GM23338 (cell line): ENCODE measurements around the gene OLFM1. TPM values are rescaled to one million over a fixed set of nuclear protein-coding genes. Genes with fewer than 3 reads are reported as not detected.

Source experiments
- ATAC-seq: fragments of 200-7000 bp; cut with Tn5 transposase; 3 replicates; pipeline ENCODE4 v1.9.1; 2020
- DNase-seq: peaks from one replicate; pipeline ENCODE4 v3.0.0-alpha.2; 2015; ENCODE audit warnings: low spot score
- H2AFZ ChIP-seq: fragments of 200-600 bp; sonication (generic); 2 replicates; pipeline ENCODE4 v1.8.0; 2016; ENCODE audit warnings: antibody characterized with exemption, mild to moderate bottlenecking, moderate library complexity
- H3F3A ChIP-seq: fragments of 200-600 bp; sonication (generic); replicated peaks from 2 replicates; pipeline ENCODE4 v1.8.0; 2017; ENCODE audit warnings: antibody characterized with exemption, mixed run types, low read depth
- H3K27ac ChIP-seq: fragments of 200-600 bp; sonication (generic); 2 replicates; pipeline ENCODE4 v1.6.1; 2016; ENCODE audit warnings: low read depth
- H3K27me3 ChIP-seq: fragments of 200-600 bp; sonication (generic); 2 replicates; pipeline ENCODE4 v1.8.0; 2016; ENCODE audit warnings: mild to moderate bottlenecking, mixed run types, moderate library complexity; ENCODE audit not compliant: insufficient read depth
- H3K36me3 ChIP-seq: fragments of 200-600 bp; sonication (generic); 2 replicates; pipeline ENCODE4 v1.8.0; 2016; ENCODE audit warnings: mild to moderate bottlenecking; ENCODE audit not compliant: insufficient read depth
- H3K4me1 ChIP-seq: fragments of 200-600 bp; sonication (generic); 2 replicates; pipeline ENCODE4 v1.8.0; 2016; ENCODE audit warnings: mild to moderate bottlenecking, moderate library complexity; ENCODE audit not compliant: insufficient read depth
- H3K4me2 ChIP-seq: fragments of 200-600 bp; sonication (generic); 2 replicates; pipeline ENCODE4 v1.7.1; 2017; ENCODE audit warnings: mixed run types
- H3K4me3 ChIP-seq: fragments of 200-600 bp; sonication (generic); 2 replicates; pipeline ENCODE4 v1.6.1; 2016; ENCODE audit warnings: mixed run types
- H3K79me2 ChIP-seq: fragments of 200-600 bp; sonication (generic); replicated peaks from 2 replicates; pipeline ENCODE4 v1.8.0; 2017; ENCODE audit warnings: mild to moderate bottlenecking; ENCODE audit not compliant: insufficient read depth
- H3K9me2 ChIP-seq: fragments of 200-600 bp; sonication (generic); 2 replicates; pipeline ENCODE4 v1.8.0; 2017; ENCODE audit not compliant: insufficient read depth
- H4K20me1 ChIP-seq: fragments of 200-600 bp; sonication (generic); replicated peaks from 2 replicates; pipeline ENCODE4 v1.8.0; 2017; ENCODE audit warnings: mild to moderate bottlenecking; ENCODE audit not compliant: insufficient read depth
- H3K27ac Mint-ChIP-seq: 2 replicates; pipeline ENCODE4 v1.8.0; 2020; ENCODE audit warnings: inconsistent platforms, mild to moderate bottlenecking, moderate library complexity, mixed read lengths
- H3K27me3 Mint-ChIP-seq: 3 replicates; pipeline ENCODE4 v1.8.0; 2022; ENCODE audit warnings: low read depth, mild to moderate bottlenecking, moderate library complexity, mixed read lengths, inconsistent platforms; ENCODE audit not compliant: insufficient read depth, poor library complexity
- H3K36me3 Mint-ChIP-seq: 3 replicates; pipeline ENCODE4 v1.8.0; 2021; ENCODE audit warnings: low read depth, mild to moderate bottlenecking, inconsistent platforms, moderate library complexity, mixed read lengths
- H3K4me1 Mint-ChIP-seq: 3 replicates; pipeline ENCODE4 v1.8.0; 2020; ENCODE audit warnings: mild to moderate bottlenecking, inconsistent platforms, mixed read lengths
- H3K4me3 Mint-ChIP-seq: 3 replicates; pipeline ENCODE4 v1.8.0; 2021; ENCODE audit warnings: moderate library complexity, mild to moderate bottlenecking, inconsistent platforms, mixed read lengths
- H3K9me3 Mint-ChIP-seq: 3 replicates; pipeline ENCODE4 v1.8.0; 2020; ENCODE audit warnings: moderate library complexity, mild to moderate bottlenecking, inconsistent platforms, mixed read lengths
- CREB1 ChIP-seq: fragments of 250-450 bp; sonication (Bioruptor Pico); IDR thresholded peaks from 2 replicates; pipeline ENCODE4 v1.5.0; 2020; ENCODE audit warnings: low read depth, mild to moderate bottlenecking, moderate library complexity
- EZH2 ChIP-seq: fragments of 200-600 bp; sonication (generic); IDR thresholded peaks from one replicate; pipeline ENCODE4 v1.8.0; 2017; ENCODE audit warnings: antibody characterized with exemption, mild to moderate bottlenecking, low read depth; ENCODE audit not compliant: unreplicated experiment
- EZH2phosphoT487 ChIP-seq: fragments of 200-600 bp; sonication (generic); IDR thresholded peaks from one replicate; pipeline ENCODE4 v1.8.1; 2018; ENCODE audit warnings: antibody characterized with exemption; ENCODE audit not compliant: unreplicated experiment
- JUNB ChIP-seq: IDR thresholded peaks from one replicate; pipeline ENCODE4 v1.6.1; 2016; ENCODE audit warnings: antibody characterized with exemption; ENCODE audit not compliant: unreplicated experiment
- NANOG ChIP-seq: IDR thresholded peaks from 2 replicates; pipeline ENCODE4 v1.6.1; 2016; ENCODE audit warnings: antibody characterized with exemption, borderline replicate concordance
- POLR2AphosphoS5 ChIP-seq: IDR thresholded peaks from 2 replicates; pipeline ENCODE4 v1.6.1; 2016; ENCODE audit warnings: antibody characterized with exemption, low read depth
- STAT1 ChIP-seq: IDR thresholded peaks from one replicate; pipeline ENCODE4 v1.6.1; 2016; ENCODE audit warnings: antibody characterized with exemption; ENCODE audit not compliant: unreplicated experiment
- ZNF114 ChIP-seq: fragments of 250-450 bp; sonication (Bioruptor Pico); IDR thresholded peaks from 2 replicates; pipeline ENCODE4 v1.5.0; 2020; ENCODE audit warnings: mild to moderate bottlenecking, moderate library complexity
- ZNF331 ChIP-seq: fragments of 250-450 bp; sonication (Bioruptor Pico); IDR thresholded peaks from 2 replicates; pipeline ENCODE4 v1.5.0; 2020; ENCODE audit warnings: low read depth, mild to moderate bottlenecking, moderate library complexity
- polyA plus RNA-seq: library from polyadenylated mRNA; unstranded; fragments of >200 nt; fragmentation: Nextera tagmentation; extraction: Ambion mirVana; gene quantifications from 2 replicates; pipeline ENCODE4 v1.2.1, GENCODE V29; 2016
- total RNA-seq: library from RNA; depleted of rRNA; stranded (reverse); fragments of >200 nt; shearing (Covaris generic); gene quantifications from 2 replicates; pipeline ENCODE4 v1.2.3, GENCODE V29; 2014
- TF ChIP-seq, protein P1 (sequence below), 2 experiments: fragments of 200-600 bp in 1 of 2; sonication (generic) in 1 of 2; conservative IDR thresholded peaks; 2 replicates each; pipeline versions ENCODE4 v1.5.1 to v1.6.1; 2016 to 2017; ENCODE audit warnings: antibody characterized with exemption in 2 of 2, low read depth in 2 of 2, mild to moderate bottlenecking in 2 of 2, moderate library complexity in 1 of 2
- TF ChIP-seq, protein P2 (sequence below): IDR thresholded peaks from 2 replicates; pipeline ENCODE4 v1.6.1; 2016; ENCODE audit warnings: antibody characterized with exemption
- TF ChIP-seq, protein P3 (sequence below): fragments of 250-450 bp; sonication (Bioruptor Pico); IDR thresholded peaks from 2 replicates; pipeline ENCODE4 v1.5.0; 2020; ENCODE audit warnings: mild to moderate bottlenecking, moderate library complexity
- TF ChIP-seq, protein P4 (sequence below): IDR thresholded peaks from one replicate; pipeline ENCODE4 v1.6.1; 2018; ENCODE audit warnings: antibody characterized with exemption; ENCODE audit not compliant: unreplicated experiment

OLFM1 gene
- total and polyA plus RNA-seq, 2 experiments from 2014 or later, result 20.6 to 40.1 TPM

DNA sequence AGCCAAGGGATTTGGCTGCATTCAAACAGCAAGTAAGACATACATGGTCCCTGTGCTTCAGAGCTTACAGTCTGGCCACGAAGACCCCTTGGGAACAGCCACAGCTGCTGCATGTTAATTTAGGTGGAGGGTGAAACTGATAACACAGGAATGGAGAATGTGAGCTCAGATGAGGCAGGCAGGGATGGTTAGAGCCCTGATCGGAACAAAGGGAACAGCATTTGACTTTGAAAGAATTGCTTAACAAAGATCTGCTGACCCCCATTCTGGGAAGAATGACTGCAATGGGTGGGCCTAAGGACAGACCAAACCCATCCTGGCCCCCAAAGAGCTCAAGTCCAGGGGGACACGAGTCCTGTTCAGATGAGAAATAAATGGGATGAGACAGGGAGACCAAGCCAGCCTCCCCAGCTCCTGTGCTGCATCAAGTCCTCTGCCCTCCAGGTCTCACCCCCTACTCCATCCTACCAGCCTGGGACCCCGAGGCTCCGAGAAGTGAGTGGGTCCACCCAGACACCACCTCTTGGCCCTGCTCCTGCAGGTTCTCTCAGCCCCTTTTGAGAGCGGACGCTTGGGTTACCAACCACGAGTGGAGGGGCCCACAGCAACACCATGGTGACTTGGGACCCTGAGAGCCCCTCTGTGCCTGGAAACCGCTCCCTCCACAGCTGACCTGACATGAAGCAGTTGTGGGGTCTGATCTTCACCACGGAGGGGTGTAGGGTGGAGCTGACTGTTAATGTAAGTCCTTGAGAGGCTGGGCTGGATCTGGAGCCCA lies 50.8 kb downstream of the OLFM1 start:
- Mint-ChIP-seq H3K4me3 (no peak overlapping the region), H3K9me3 (peaks cover 19% of the 10 kb centered on the region), H3K27ac (no peak overlapping the region; the same call in 1 of the 2 replicates), H3K36me3 (peaks cover 13% of the 10 kb centered on the region; the same call in 2 of the 3 replicates), H3K4me1 (peaks cover 10% of the 10 kb centered on the region), H3K27me3 (peaks cover 7% of the 10 kb centered on the region)
- Histone ChIP-seq H3K36me3 (no peaks in the 10 kb centered on the region), H3K9me2 (0 out of 2 replicates have a peak, but pooled peaks cover 2% of the 10 kb centered on the region), H3K27me3 (no peaks in the 10 kb centered on the region), H3K4me3 (no peak overlapping the region), H2AFZ (no peak overlapping the region), H3K4me2 (no peak overlapping the region), H3K79me2 (no peaks in the 10 kb centered on the region), H3F3A (no peaks in the 10 kb centered on the region), H3K4me1 (no peaks in the 10 kb centered on the region), H4K20me1 (no peaks in the 10 kb centered on the region), H3K27ac (no peak overlapping the region)
- TF ChIP-seq, protein P1, sequence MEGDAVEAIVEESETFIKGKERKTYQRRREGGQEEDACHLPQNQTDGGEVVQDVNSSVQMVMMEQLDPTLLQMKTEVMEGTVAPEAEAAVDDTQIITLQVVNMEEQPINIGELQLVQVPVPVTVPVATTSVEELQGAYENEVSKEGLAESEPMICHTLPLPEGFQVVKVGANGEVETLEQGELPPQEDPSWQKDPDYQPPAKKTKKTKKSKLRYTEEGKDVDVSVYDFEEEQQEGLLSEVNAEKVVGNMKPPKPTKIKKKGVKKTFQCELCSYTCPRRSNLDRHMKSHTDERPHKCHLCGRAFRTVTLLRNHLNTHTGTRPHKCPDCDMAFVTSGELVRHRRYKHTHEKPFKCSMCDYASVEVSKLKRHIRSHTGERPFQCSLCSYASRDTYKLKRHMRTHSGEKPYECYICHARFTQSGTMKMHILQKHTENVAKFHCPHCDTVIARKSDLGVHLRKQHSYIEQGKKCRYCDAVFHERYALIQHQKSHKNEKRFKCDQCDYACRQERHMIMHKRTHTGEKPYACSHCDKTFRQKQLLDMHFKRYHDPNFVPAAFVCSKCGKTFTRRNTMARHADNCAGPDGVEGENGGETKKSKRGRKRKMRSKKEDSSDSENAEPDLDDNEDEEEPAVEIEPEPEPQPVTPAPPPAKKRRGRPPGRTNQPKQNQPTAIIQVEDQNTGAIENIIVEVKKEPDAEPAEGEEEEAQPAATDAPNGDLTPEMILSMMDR (conservative IDR thresholded peaks at IDR 0.05; ENCODE audit: low read depth in 2 of 2), result no peak
- TF ChIP-seq, protein P2, sequence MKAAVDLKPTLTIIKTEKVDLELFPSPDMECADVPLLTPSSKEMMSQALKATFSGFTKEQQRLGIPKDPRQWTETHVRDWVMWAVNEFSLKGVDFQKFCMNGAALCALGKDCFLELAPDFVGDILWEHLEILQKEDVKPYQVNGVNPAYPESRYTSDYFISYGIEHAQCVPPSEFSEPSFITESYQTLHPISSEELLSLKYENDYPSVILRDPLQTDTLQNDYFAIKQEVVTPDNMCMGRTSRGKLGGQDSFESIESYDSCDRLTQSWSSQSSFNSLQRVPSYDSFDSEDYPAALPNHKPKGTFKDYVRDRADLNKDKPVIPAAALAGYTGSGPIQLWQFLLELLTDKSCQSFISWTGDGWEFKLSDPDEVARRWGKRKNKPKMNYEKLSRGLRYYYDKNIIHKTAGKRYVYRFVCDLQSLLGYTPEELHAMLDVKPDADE, result no peak
- TF ChIP-seq POLR2AphosphoS5 (no peak), STAT1 (no peak), NANOG (no peak), EZH2 (no peak), EZH2phosphoT487 (no peak), JUNB (no peak), ZNF331 (no peak), CREB1 (CRISPR knock-in tag) (no peak), ZNF114 (CRISPR knock-in tag) (no peak)
- TF ChIP-seq, protein P3, sequence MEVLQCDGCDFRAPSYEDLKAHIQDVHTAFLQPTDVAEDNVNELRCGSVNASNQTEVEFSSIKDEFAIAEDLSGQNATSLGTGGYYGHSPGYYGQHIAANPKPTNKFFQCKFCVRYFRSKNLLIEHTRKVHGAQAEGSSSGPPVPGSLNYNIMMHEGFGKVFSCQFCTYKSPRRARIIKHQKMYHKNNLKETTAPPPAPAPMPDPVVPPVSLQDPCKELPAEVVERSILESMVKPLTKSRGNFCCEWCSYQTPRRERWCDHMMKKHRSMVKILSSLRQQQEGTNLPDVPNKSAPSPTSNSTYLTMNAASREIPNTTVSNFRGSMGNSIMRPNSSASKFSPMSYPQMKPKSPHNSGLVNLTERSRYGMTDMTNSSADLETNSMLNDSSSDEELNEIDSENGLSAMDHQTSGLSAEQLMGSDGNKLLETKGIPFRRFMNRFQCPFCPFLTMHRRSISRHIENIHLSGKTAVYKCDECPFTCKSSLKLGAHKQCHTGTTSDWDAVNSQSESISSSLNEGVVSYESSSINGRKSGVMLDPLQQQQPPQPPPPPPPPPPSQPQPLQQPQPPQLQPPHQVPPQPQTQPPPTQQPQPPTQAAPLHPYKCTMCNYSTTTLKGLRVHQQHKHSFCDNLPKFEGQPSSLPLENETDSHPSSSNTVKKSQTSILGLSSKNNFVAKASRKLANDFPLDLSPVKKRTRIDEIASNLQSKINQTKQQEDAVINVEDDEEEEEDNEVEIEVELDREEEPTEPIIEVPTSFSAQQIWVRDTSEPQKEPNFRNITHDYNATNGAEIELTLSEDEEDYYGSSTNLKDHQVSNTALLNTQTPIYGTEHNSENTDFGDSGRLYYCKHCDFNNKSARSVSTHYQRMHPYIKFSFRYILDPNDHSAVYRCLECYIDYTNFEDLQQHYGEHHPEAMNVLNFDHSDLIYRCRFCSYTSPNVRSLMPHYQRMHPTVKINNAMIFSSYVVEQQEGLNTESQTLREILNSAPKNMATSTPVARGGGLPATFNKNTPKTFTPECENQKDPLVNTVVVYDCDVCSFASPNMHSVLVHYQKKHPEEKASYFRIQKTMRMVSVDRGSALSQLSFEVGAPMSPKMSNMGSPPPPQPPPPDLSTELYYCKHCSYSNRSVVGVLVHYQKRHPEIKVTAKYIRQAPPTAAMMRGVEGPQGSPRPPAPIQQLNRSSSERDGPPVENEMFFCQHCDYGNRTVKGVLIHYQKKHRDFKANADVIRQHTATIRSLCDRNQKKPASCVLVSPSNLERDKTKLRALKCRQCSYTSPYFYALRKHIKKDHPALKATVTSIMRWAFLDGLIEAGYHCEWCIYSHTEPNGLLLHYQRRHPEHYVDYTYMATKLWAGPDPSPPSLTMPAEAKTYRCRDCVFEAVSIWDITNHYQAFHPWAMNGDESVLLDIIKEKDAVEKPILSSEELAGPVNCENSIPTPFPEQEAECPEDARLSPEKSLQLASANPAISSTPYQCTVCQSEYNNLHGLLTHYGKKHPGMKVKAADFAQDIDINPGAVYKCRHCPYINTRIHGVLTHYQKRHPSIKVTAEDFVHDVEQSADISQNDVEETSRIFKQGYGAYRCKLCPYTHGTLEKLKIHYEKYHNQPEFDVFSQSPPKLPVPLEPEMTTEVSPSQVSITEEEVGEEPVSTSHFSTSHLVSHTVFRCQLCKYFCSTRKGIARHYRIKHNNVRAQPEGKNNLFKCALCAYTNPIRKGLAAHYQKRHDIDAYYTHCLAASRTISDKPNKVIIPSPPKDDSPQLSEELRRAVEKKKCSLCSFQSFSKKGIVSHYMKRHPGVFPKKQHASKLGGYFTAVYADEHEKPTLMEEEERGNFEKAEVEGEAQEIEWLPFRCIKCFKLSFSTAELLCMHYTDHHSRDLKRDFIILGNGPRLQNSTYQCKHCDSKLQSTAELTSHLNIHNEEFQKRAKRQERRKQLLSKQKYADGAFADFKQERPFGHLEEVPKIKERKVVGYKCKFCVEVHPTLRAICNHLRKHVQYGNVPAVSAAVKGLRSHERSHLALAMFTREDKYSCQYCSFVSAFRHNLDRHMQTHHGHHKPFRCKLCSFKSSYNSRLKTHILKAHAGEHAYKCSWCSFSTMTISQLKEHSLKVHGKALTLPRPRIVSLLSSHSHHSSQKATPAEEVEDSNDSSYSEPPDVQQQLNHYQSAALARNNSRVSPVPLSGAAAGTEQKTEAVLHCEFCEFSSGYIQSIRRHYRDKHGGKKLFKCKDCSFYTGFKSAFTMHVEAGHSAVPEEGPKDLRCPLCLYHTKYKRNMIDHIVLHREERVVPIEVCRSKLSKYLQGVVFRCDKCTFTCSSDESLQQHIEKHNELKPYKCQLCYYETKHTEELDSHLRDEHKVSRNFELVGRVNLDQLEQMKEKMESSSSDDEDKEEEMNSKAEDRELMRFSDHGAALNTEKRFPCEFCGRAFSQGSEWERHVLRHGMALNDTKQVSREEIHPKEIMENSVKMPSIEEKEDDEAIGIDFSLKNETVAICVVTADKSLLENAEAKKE, result no peak
- TF ChIP-seq, protein P4, sequence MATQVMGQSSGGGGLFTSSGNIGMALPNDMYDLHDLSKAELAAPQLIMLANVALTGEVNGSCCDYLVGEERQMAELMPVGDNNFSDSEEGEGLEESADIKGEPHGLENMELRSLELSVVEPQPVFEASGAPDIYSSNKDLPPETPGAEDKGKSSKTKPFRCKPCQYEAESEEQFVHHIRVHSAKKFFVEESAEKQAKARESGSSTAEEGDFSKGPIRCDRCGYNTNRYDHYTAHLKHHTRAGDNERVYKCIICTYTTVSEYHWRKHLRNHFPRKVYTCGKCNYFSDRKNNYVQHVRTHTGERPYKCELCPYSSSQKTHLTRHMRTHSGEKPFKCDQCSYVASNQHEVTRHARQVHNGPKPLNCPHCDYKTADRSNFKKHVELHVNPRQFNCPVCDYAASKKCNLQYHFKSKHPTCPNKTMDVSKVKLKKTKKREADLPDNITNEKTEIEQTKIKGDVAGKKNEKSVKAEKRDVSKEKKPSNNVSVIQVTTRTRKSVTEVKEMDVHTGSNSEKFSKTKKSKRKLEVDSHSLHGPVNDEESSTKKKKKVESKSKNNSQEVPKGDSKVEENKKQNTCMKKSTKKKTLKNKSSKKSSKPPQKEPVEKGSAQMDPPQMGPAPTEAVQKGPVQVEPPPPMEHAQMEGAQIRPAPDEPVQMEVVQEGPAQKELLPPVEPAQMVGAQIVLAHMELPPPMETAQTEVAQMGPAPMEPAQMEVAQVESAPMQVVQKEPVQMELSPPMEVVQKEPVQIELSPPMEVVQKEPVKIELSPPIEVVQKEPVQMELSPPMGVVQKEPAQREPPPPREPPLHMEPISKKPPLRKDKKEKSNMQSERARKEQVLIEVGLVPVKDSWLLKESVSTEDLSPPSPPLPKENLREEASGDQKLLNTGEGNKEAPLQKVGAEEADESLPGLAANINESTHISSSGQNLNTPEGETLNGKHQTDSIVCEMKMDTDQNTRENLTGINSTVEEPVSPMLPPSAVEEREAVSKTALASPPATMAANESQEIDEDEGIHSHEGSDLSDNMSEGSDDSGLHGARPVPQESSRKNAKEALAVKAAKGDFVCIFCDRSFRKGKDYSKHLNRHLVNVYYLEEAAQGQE, result no peak
- ATAC-seq, result no peak
- no peak for DNase-seq
